ENCODE measurements around the gene SEMA3A. TPM values are rescaled to one million over a fixed set of nuclear protein-coding genes. Genes with fewer than 3 reads are reported as not detected.

Gene SEMA3A
- total and polyA plus RNA-seq, 7 donors, result 0.23 to 83.8 (median 50.1) TPM

- H3K27ac ChIP-seq, result peak overlapping the region; percentile 37 to 64 (median 48)
- WGBS, 2 donors, result 82 to 93% methylated on average over 1 of the region's 1 CpG
- no peaks in the 10 kb centered on the region for H3K9me3 ChIP-seq
- no peak for DNase-seq
- no peak for TF ChIP-seq EP300 (IDR thresholded peaks at IDR 0.05)
- no peak for TF ChIP-seq POLR2AphosphoS5 (IDR thresholded peaks at IDR 0.05)
- no peak for TF ChIP-seq CTCF (IDR thresholded peaks at IDR 0.05)
- TF ChIP-seq POLR2A (IDR thresholded peaks at IDR 0.05), result no peak
- no peak overlapping the region for H3K4me3 ChIP-seq
- no peaks in the 10 kb centered on the region for H3K36me3 ChIP-seq
- H3K27me3 ChIP-seq, result no peaks in the 10 kb centered on the region
- peaks cover 0 to 51% (median 37%) of the 10 kb centered on the region in 4 donors for H3K4me1 ChIP-seq
- intact Hi-C loops (cut with DNase I), result no loop called here
Observed at GRCh38 chr7:84161398-84161797, 33.2 kb downstream of the SEMA3A start.

- H3K4me1 ChIP-seq, result peaks cover 0 to 68% (median 49%) of the 10 kb centered on the region in 4 donors
- no peaks in the 10 kb centered on the region for H3K36me3 ChIP-seq
Observed at GRCh38 chr7:84159435-84159834, 35.2 kb downstream of the SEMA3A start.

GRCh38 chr7:84157171-84157570 lies 37.4 kb downstream of the SEMA3A start:
- Histone ChIP-seq H3K36me3 (no peaks in the 10 kb centered on the region), H3K4me1 (peaks cover 0 to 58% (median 48%) of the 10 kb centered on the region in 4 donors), H3K9me3 (no peaks in the 10 kb centered on the region), H3K4me3 (no peak overlapping the region), H3K27ac (peak overlapping the region in 1 of 4 donors; percentile 55), H3K27me3 (no peaks in the 10 kb centered on the region)
- 87 to 88% methylated on average over 4 of the region's 4 CpGs for WGBS, 2 donors
- intact Hi-C loops (cut with DNase I), result no loop called here
- no peak for DNase-seq
- TF ChIP-seq EP300 (IDR thresholded peaks at IDR 0.05) (no peak), POLR2AphosphoS5 (IDR thresholded peaks at IDR 0.05) (no peak), CTCF (IDR thresholded peaks at IDR 0.05) (no peak), POLR2A (IDR thresholded peaks at IDR 0.05) (no peak)

More at GRCh38 chr7:84159435-84159834, 35.2 kb downstream of the SEMA3A start:
- no peaks in the 10 kb centered on the region for H3K9me3 ChIP-seq
- intact Hi-C loops (cut with DNase I), result no loop called here
- TF ChIP-seq POLR2A (IDR thresholded peaks at IDR 0.05) (no peak), POLR2AphosphoS5 (IDR thresholded peaks at IDR 0.05) (no peak), EP300 (IDR thresholded peaks at IDR 0.05) (no peak), CTCF (IDR thresholded peaks at IDR 0.05) (no peak)
- DNase-seq, result no peak
- H3K4me3 ChIP-seq, result no peak overlapping the region
- peak overlapping the region in 2 of 4 donors; percentile 51 to 64 for H3K27ac ChIP-seq
- H3K27me3 ChIP-seq, result no peaks in the 10 kb centered on the region

GRCh38 chr7:84154991-84155781 lies 39.4 kb downstream of the SEMA3A start:
- no peak for DNase-seq
- no peaks in the 10 kb centered on the region for H3K9me3 ChIP-seq
- no peaks in the 10 kb centered on the region for H3K27me3 ChIP-seq
- H3K36me3 ChIP-seq, result no peaks in the 10 kb centered on the region
- TF ChIP-seq EP300 (IDR thresholded peaks at IDR 0.05), result no peak
- TF ChIP-seq CTCF (IDR thresholded peaks at IDR 0.05), result no peak
- no peak for TF ChIP-seq POLR2AphosphoS5 (IDR thresholded peaks at IDR 0.05)
- no peak for TF ChIP-seq POLR2A (IDR thresholded peaks at IDR 0.05)
- peaks cover 0 to 42% (median 29%) of the 10 kb centered on the region in 4 donors for H3K4me1 ChIP-seq
- 77 to 83% methylated on average over 6 of the region's 6 CpGs for WGBS, 2 donors
- intact Hi-C loops (cut with DNase I), result no loop called here
- H3K27ac ChIP-seq, result peak overlapping the region; percentile 51 to 68 (median 59)
- H3K4me3 ChIP-seq, result no peak overlapping the region

Data from sigmoid colon (tissue), 7 donors.